Lower lobe of right lung (tissue), 2 donors: ENCODE results near the gene SLC16A2. TPM values are rescaled to one million over a fixed set of nuclear protein-coding genes. Genes with fewer than 3 reads are reported as not detected.
"Not testable (repeated sequence)": the region's sequence is repeated elsewhere in the genome, so short reads cannot be mapped to it uniquely, and the experiment has no call there.

Experiments
- ATAC-seq, 2 donors: fragments of 200-7000 bp; cut with Tn5 transposase; one replicate each; pipeline ENCODE4 v1.9.1; 2020 to 2022; ENCODE audit warnings: mild to moderate bottlenecking in 2 of 2, moderate library complexity in 2 of 2
- DNase-seq: peaks from one replicate; pipeline ENCODE4 v3.0.0-alpha.2; 2020
- H3K27ac ChIP-seq: fragments of 200-600 bp; one replicate; pipeline ENCODE4 v1.8.0; 2022
- H3K27me3 ChIP-seq: fragments of 200-600 bp; one replicate; pipeline ENCODE4 v1.8.0; 2022; ENCODE audit warnings: low read depth
- H3K36me3 ChIP-seq: fragments of 200-600 bp; one replicate; pipeline ENCODE4 v1.8.0; 2022; ENCODE audit warnings: mild to moderate bottlenecking
- H3K4me1 ChIP-seq: fragments of 200-600 bp; one replicate; pipeline ENCODE4 v1.8.0; 2022
- H3K4me3 ChIP-seq: fragments of 200-600 bp; one replicate; pipeline ENCODE4 v1.8.0; 2022; ENCODE audit warnings: mild to moderate bottlenecking
- H3K9me3 ChIP-seq: fragments of 200-600 bp; one replicate; pipeline ENCODE4 v1.8.0; 2022
- CTCF ChIP-seq: fragments of 200-600 bp; IDR thresholded peaks from one replicate; pipeline ENCODE4 v1.8.0; 2022; ENCODE audit warnings: antibody characterized with exemption, mild to moderate bottlenecking
- intact Hi-C: fragments of 100-400 bp; cut with DNase I; formaldehyde crosslinking; loops from one replicate; pipeline ENCODE4 v1.11.0; 2022
- total RNA-seq: library from RNA; stranded (reverse); fragmentation: NEBNext Ultra II Directional; extraction: Animal tissue kit (Norgen Biotek cat#: 25700); gene quantifications from one replicate; pipeline ENCODE4 v1.2.1, GENCODE V29; 2021
- donor health status: DM: no; HTN: yes; CAD: no; lungs with severe emphysema.

Gene SLC16A2
- total RNA-seq, 1 donor from 2014 or later = 7.2 TPM

- H3K27ac ChIP-seq = no peak overlapping the region
Measured at GRCh38 chrX:74451450-74452198, 30.3 kb downstream of the SLC16A2 start.

DNA sequence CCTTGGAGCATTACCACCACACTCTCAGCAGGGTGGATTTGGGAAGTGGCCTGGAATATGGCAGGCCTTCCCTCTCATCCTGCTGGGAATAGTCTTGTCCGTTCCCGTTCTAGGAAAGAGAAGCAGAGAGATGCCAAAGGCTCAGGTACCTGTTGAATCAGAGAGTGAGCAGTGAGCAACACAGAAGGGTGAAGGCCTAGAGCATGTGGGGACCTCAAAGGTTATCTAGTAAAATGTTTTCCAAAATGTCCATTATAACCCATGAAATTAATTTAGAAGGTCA lies 30.8 kb downstream of the SLC16A2 start:
- Histone ChIP-seq H3K9me3 (no peaks in the 10 kb centered on the region), H3K27ac (no peak overlapping the region), H3K4me3 (no peak overlapping the region), H3K4me1 (no peaks in the 10 kb centered on the region), H3K27me3 (no peaks in the 10 kb centered on the region), H3K36me3 (no peaks in the 10 kb centered on the region)
- no peak for TF ChIP-seq CTCF
- intact Hi-C loops = no loop called here
- DNase-seq = no peak
- ATAC-seq = no peak

More at GRCh38 chrX:74451450-74452198, 30.3 kb downstream of the SLC16A2 start:
- Histone ChIP-seq H3K4me3 (no peak overlapping the region), H3K4me1 (no peaks in the 10 kb centered on the region), H3K9me3 (no peaks in the 10 kb centered on the region), H3K36me3 (no peaks in the 10 kb centered on the region), H3K27me3 (no peaks in the 10 kb centered on the region)
- intact Hi-C loops = no loop called here
- DNase-seq (no peak), ATAC-seq (no peak)
- TF ChIP-seq CTCF = no peak

DNA sequence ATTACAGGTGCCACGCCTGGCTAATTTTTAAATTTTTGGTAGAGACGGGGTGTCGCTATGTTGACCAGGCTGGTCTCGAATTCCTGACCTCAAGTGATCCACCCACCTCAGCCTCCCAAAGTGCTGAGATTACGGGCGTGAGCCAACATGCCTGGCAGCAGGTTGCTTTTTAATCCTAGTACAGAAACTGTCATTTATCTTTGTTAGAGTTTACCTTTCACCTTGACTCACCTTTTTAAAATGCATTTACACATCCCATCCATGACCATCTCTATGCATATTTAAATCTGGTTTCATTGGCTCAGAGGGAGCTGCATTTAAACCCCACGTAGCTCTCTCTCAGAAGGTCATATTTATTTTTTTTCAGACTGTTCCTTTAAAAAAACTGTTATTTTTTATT lies 31.9 kb downstream of the SLC16A2 start:
- Histone ChIP-seq H3K36me3 (no peaks in the 10 kb centered on the region), H3K4me1 (no peaks in the 10 kb centered on the region), H3K27me3 (no peaks in the 10 kb centered on the region), H3K9me3 (no peaks in the 10 kb centered on the region), H3K4me3 (no peak overlapping the region), H3K27ac (no peak overlapping the region)
- TF ChIP-seq CTCF = no peak
- intact Hi-C loops = no loop called here
- DNase-seq (no peak), ATAC-seq (no peak)

DNA sequence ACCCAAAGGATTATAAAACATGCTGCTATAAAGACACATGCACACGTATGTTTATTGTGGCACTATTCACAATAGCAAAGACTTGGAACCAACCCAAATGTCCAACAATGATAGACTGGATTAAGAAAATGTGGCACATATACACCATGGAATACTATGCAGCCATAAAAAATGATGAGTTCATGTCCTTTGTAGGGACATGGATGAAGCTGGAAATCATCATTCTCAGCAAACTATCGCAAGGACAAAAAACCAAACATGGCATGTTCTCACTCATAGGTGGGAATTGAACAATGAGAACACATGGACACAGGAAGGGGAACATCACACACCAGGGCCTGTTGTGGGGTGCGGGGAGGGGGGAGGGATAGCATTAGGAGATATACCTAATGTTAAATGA lies 32.9 kb downstream of the SLC16A2 start:
- intact Hi-C loops, H3K9me3 ChIP-seq, H3K4me1 ChIP-seq: not testable (repeated sequence)

GRCh38 chrX:74458736-74459135 lies 37.4 kb downstream of the SLC16A2 start:
- no peak for DNase-seq
- Histone ChIP-seq H3K9me3 (no peaks in the 10 kb centered on the region), H3K4me3 (no peak overlapping the region), H3K36me3 (no peaks in the 10 kb centered on the region), H3K27me3 (no peaks in the 10 kb centered on the region), H3K4me1 (no peaks in the 10 kb centered on the region), H3K27ac (no peak overlapping the region)
- intact Hi-C loops = no loop called here
- ATAC-seq = no peak
- TF ChIP-seq CTCF = no peak

More for the DNA sequence above, 32.9 kb downstream of the SLC16A2 start:
- not testable (repeated sequence) for H3K36me3 ChIP-seq, ATAC-seq, H3K27me3 ChIP-seq, H3K27ac ChIP-seq, DNase-seq, H3K4me3 ChIP-seq

GRCh38 chrX:74461384-74461783 lies 40.1 kb downstream of the SLC16A2 start:
- H3K9me3 ChIP-seq = no peaks in the 10 kb centered on the region
- no peaks in the 10 kb centered on the region for H3K36me3 ChIP-seq
- intact Hi-C loops = no loop called here
- no peak for DNase-seq
- no peak overlapping the region for H3K4me3 ChIP-seq
- no peak for ATAC-seq
- no peaks in the 10 kb centered on the region for H3K27me3 ChIP-seq
- TF ChIP-seq CTCF = no peak
- no peaks in the 10 kb centered on the region for H3K4me1 ChIP-seq
- H3K27ac ChIP-seq = no peak overlapping the region
